GM12875 (cell line): Measurements from ENCODE around the gene ANKS1A.
"Not testable (repeated sequence)": the region's sequence is repeated elsewhere in the genome, so short reads cannot be mapped to it uniquely, and the experiment has no call there.

Experiments used
- H3K4me3 ChIP-seq: one replicate; pipeline ENCODE4 v1.5.1; 2011; ENCODE audit warnings: low read depth, low read length, control low read depth
- CTCF ChIP-seq: IDR thresholded peaks from 2 replicates; pipeline ENCODE4 v1.5.1; 2011; ENCODE audit warnings: low read depth, mild to moderate bottlenecking, control low read depth, inconsistent platforms, low read length, moderate library complexity, borderline replicate concordance; ENCODE audit not compliant: insufficient read depth

The ANKS1A gene

GRCh38 chr6:35120746-35121145 is 231.7 kb downstream of the ANKS1A start:
- no peak overlapping the region for H3K4me3 ChIP-seq
- TF ChIP-seq CTCF: no peak

DNA sequence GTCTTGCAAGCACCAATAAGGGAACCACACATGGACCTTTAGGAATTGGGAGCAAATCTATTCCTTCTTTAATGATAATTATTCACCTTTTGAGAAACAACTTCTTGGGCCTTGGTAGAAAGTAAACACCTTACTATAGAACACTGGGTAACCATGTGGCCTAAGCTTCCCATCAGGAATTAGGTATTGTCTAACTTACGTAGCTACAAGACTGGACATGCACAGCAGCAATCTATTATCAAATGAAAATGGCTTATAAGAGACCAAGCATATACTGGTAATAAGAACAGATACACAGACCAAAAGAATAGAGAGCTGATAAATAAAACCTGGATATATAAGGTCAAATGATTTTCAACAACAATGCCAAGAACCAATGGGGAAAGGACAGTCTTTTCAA is 235.3 kb downstream of the ANKS1A start:
- no peak for TF ChIP-seq CTCF

GRCh38 chr6:35128042-35128441 is 239.0 kb downstream of the ANKS1A start:
- no peak for TF ChIP-seq CTCF

More for the DNA sequence above, 235.3 kb downstream of the ANKS1A start:
- no peak overlapping the region for H3K4me3 ChIP-seq

DNA sequence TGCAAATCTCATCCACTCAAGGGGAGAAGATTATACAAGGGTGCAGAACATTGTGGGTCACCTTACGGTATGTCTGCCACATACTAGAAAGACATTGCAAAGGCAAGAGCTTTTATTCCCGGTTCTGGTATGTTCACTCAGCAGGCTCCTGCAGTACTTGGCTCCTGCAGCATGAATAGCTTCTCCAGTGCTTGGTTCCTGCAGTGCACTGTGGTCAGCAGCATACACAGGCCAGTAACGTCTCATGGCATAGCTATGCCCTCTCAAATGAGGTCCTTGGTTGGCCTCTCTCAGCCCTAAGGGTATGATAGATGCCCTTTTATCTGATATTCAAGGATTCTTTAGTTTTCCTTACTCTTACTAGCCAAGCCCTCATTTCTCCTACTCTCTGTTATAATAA is 239.4 kb downstream of the ANKS1A start:
- H3K4me3 ChIP-seq: no peak overlapping the region
- no peak for TF ChIP-seq CTCF

More at GRCh38 chr6:35128042-35128441, 239.0 kb downstream of the ANKS1A start:
- H3K4me3 ChIP-seq: no peak overlapping the region

- H3K4me3 ChIP-seq: no peak overlapping the region
- no peak for TF ChIP-seq CTCF
Observed at GRCh38 chr6:35136185-35136584, 247.1 kb downstream of the ANKS1A start.

DNA sequence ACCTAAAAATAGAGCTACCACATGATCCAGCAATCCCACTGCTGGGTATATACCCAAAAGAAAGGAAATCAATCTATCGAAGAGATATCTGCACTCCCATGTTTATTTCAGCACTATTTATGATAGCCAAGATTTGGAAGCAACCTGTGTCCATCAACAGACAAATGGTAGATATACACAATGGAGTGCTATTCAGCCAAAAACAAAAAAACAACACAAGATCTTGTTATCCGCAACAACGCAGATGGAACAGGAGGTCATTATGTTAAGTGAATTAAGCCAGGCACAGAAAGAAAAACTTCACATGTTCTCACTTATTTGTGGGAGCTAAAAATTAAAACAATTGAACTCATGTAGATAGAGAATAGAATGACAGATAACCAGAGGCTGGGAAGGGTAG is 249.1 kb downstream of the ANKS1A start:
- H3K4me3 ChIP-seq: not testable (repeated sequence)

DNA sequence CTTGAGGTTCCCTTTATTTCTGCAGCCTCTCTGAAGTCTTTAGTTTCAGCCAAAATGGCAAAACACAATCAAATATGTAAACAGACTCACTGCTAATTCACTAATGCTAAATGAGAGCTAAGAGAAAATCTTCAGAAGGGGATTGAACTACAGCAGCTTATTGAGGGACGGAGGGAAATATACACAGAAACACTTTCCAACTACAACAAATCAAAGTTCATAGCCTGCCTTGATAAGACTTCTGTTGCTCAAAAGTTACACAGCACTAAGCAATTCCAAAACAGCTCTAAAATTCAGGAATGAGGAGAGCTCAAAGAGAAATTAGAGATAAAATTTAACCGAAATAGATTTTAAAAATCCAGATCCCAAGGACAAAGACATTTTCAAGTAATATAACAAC is 250.4 kb downstream of the ANKS1A start:
- no peak overlapping the region for H3K4me3 ChIP-seq
- no peak for TF ChIP-seq CTCF
